DOHH2 (cell line): ENCODE results near the gene PRKCQ.

ENCODE experiments used
- EZH2phosphoT487 ChIP-seq: fragments of 200-600 bp; sonication (generic); IDR thresholded peaks from 2 replicates; pipeline ENCODE4 v1.6.1; 2017; ENCODE audit warnings: borderline replicate concordance, mild to moderate bottlenecking, antibody characterized with exemption, low read length, moderate library complexity, mixed read lengths
- TF ChIP-seq, protein P1 (sequence below): fragments of 200-600 bp; sonication (generic); IDR thresholded peaks from one replicate; pipeline ENCODE4 v1.5.1; 2014; ENCODE audit warnings: antibody characterized with exemption, mild to moderate bottlenecking, low read depth, low read length; ENCODE audit not compliant: poor library complexity, severe bottlenecking

GRCh38 chr10:6569259-6569658 is 10.8 kb downstream of the PRKCQ start:
- TF ChIP-seq, protein P1, sequence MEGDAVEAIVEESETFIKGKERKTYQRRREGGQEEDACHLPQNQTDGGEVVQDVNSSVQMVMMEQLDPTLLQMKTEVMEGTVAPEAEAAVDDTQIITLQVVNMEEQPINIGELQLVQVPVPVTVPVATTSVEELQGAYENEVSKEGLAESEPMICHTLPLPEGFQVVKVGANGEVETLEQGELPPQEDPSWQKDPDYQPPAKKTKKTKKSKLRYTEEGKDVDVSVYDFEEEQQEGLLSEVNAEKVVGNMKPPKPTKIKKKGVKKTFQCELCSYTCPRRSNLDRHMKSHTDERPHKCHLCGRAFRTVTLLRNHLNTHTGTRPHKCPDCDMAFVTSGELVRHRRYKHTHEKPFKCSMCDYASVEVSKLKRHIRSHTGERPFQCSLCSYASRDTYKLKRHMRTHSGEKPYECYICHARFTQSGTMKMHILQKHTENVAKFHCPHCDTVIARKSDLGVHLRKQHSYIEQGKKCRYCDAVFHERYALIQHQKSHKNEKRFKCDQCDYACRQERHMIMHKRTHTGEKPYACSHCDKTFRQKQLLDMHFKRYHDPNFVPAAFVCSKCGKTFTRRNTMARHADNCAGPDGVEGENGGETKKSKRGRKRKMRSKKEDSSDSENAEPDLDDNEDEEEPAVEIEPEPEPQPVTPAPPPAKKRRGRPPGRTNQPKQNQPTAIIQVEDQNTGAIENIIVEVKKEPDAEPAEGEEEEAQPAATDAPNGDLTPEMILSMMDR, result no peak
- TF ChIP-seq EZH2phosphoT487, result no peak
